Panc1 (cell line): ENCODE measurements around the gene SLC39A7. TPM values are rescaled to one million over a fixed set of nuclear protein-coding genes. Genes with fewer than 3 reads are reported as not detected.

Experiments
- ATAC-seq: fragments of 200-7000 bp; cut with Tn5 transposase; 2 replicates; pipeline ENCODE4 v1.9.1; 2020; ENCODE audit warnings: mild to moderate bottlenecking, moderate library complexity
- BruUV-seq: library from RNA; stranded (reverse); fragments of 400-500 nt; replicated peaks from 2 replicates; lab custom pipeline; 2021; lab: Mats Ljungman, UMichigan
- CTCF ChIA-PET: fragments of 300-600 bp; sonication (Branson Sonifier 250); formaldehyde crosslinking; loops from one replicate; lab custom pipeline; 2022; ENCODE audit warnings: antibody characterized with exemption; lab: Charles Lee
- POLR2A ChIA-PET: fragments of 300-600 bp; sonication (Branson Sonifier 250); formaldehyde crosslinking; loops from one replicate; lab custom pipeline; 2022; ENCODE audit warnings: antibody characterized with exemption; lab: Charles Lee
- DNase-seq: peaks from one replicate; pipeline ENCODE4 v3.0.0-alpha.2; 2010; ENCODE audit warnings: low read depth, low spot score
- H3K27ac ChIP-seq: 2 replicates; pipeline ENCODE4 v1.5.1; 2011; ENCODE audit warnings: mild to moderate bottlenecking, low read length, inconsistent platforms
- H3K27me3 ChIP-seq: fragments of 200-500 bp; sonication (Bioruptor generic); 2 replicates; pipeline ENCODE4 v1.6.0; 2014; ENCODE audit warnings: low read length, inconsistent platforms; ENCODE audit not compliant: control insufficient read depth, insufficient read depth
- H3K36me3 ChIP-seq: fragments of 200-500 bp; sonication (Bioruptor generic); 2 replicates; pipeline ENCODE4 v1.5.1; 2014; ENCODE audit warnings: inconsistent platforms, mild to moderate bottlenecking, low read length, moderate library complexity; ENCODE audit not compliant: control insufficient read depth, insufficient read depth
- H3K4me1 ChIP-seq: 2 replicates; pipeline ENCODE4 v1.5.1; 2011; ENCODE audit warnings: inconsistent platforms, mild to moderate bottlenecking, low read length, moderate library complexity; ENCODE audit not compliant: control insufficient read depth, insufficient read depth
- H3K4me3 ChIP-seq, 2 experiments: 2 replicates each; pipeline ENCODE4 v1.5.1; 2011 to 2012; ENCODE audit warnings: low read depth in 2 of 2, low read length in 2 of 2, mild to moderate bottlenecking in 2 of 2, inconsistent platforms in 1 of 2, moderate library complexity in 1 of 2
- H3K9me3 ChIP-seq: fragments of 200-500 bp; sonication (Bioruptor generic); 2 replicates; pipeline ENCODE4 v1.5.1; 2014; ENCODE audit warnings: low read depth, mild to moderate bottlenecking, inconsistent platforms, low read length, moderate library complexity; ENCODE audit not compliant: control insufficient read depth, insufficient read depth
- POLR2AphosphoS5 ChIP-seq: IDR thresholded peaks from 2 replicates; pipeline ENCODE4 v1.6.1; 2012; ENCODE audit warnings: mild to moderate bottlenecking, low read depth, low read length, moderate library complexity
- SIN3A ChIP-seq: IDR thresholded peaks from 2 replicates; pipeline ENCODE4 v1.6.1; 2012; ENCODE audit warnings: low read depth, mild to moderate bottlenecking, low read length, moderate library complexity, borderline replicate concordance; ENCODE audit not compliant: insufficient read depth
- TCF7L2 ChIP-seq: IDR thresholded peaks from 2 replicates; pipeline ENCODE4 v1.6.1; 2011; ENCODE audit warnings: mild to moderate bottlenecking, low read depth, low read length, inconsistent platforms
- in situ Hi-C: cut with HindIII; loops from 2 replicates; pipeline ENCODE4 v1.10.0; 2016; ENCODE audit warnings: low sequenced_read_pairs, low pct_unique_long_range_greater_than_20kb
- intact Hi-C: fragments of 100-400 bp; cut with micrococcal nuclease; formaldehyde crosslinking; loops from one replicate; pipeline ENCODE4 v1.10.0; 2022; ENCODE audit not compliant: unreplicated experiment
- total RNA-seq: library from RNA; stranded (reverse); gene quantifications from one replicate; pipeline ENCODE4 v1.2.1, GENCODE V29; 2021; ENCODE audit not compliant: unreplicated experiment
- TF ChIP-seq, protein P1 (sequence below): fragments of 450-650 bp; IDR thresholded peaks from 2 replicates; pipeline ENCODE4 v1.5.1; 2017; ENCODE audit warnings: mild to moderate bottlenecking
- TF ChIP-seq, protein P2 (sequence below), 2 experiments: IDR thresholded peaks; 2 replicates each; pipeline ENCODE4 v1.6.1; 2011 to 2012; ENCODE audit warnings: low read depth in 2 of 2, control low read depth in 1 of 2, low read length in 1 of 2, mild to moderate bottlenecking in 1 of 2, moderate library complexity in 1 of 2; ENCODE audit not compliant: insufficient read depth in 1 of 2

SLC39A7 gene
- total RNA-seq, 1 experiment from 2014 or later = 135 TPM

DNA sequence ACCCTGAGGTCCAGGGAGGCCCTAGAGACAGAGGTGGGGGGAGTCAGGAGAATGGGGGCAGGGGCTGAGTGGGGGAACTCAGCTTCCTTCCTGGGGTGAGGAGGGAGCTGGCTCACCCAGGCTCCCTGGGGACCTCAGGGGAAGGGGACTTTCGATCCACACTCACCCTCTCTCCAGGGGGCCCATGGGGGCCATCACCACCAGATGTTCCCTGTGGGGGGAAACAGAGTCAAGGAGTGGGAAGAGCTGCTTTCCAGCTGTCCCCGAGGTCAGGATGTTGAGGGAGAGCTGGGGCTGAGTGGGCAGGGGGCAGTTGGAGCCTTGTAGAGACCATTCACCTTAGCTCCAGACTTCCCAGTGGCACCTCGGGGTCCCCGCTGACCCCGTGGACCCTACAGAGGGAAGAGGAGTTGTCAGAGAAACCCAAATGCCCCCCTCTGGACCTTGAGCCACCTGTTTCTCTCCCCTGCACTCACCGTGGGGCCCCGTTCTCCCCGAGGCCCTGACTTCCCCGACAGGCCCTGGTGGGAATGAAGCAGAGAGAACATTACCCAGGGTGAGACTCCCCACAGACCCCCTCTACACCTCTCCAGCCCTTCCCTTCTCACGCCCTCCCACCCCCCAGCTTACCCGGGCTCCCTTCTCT lies 27.0 kb upstream of the SLC39A7 start:
- no peaks in the 10 kb centered on the region for H3K9me3 ChIP-seq
- in situ Hi-C loops (no loop called here), intact Hi-C loops (loop anchor here (10.0 kb wide), 2 partner anchors 49 to 159 kb away; no protein-coding TSS in a partner anchor)
- H3K27me3 ChIP-seq = no peaks in the 10 kb centered on the region
- DNase-seq (no peak), ATAC-seq (no peak)
- H3K4me3 ChIP-seq = no peak overlapping the region
- H3K27ac ChIP-seq = no peak overlapping the region
- ChIA-PET CTCF (interaction anchor here (0.6 to 0.8 kb wide), 6 partner anchors 24 to 279 kb away, joined by 3 to 6 read pairs (median 4); no protein-coding TSS in a partner anchor), POLR2A (interaction anchor here (0.6 kb wide), 1 partner anchor 25 kb away, joined by 3 read pairs; no protein-coding TSS in a partner anchor)
- TF ChIP-seq, protein P1, sequence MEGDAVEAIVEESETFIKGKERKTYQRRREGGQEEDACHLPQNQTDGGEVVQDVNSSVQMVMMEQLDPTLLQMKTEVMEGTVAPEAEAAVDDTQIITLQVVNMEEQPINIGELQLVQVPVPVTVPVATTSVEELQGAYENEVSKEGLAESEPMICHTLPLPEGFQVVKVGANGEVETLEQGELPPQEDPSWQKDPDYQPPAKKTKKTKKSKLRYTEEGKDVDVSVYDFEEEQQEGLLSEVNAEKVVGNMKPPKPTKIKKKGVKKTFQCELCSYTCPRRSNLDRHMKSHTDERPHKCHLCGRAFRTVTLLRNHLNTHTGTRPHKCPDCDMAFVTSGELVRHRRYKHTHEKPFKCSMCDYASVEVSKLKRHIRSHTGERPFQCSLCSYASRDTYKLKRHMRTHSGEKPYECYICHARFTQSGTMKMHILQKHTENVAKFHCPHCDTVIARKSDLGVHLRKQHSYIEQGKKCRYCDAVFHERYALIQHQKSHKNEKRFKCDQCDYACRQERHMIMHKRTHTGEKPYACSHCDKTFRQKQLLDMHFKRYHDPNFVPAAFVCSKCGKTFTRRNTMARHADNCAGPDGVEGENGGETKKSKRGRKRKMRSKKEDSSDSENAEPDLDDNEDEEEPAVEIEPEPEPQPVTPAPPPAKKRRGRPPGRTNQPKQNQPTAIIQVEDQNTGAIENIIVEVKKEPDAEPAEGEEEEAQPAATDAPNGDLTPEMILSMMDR = no peak
- TF ChIP-seq, protein P2, sequence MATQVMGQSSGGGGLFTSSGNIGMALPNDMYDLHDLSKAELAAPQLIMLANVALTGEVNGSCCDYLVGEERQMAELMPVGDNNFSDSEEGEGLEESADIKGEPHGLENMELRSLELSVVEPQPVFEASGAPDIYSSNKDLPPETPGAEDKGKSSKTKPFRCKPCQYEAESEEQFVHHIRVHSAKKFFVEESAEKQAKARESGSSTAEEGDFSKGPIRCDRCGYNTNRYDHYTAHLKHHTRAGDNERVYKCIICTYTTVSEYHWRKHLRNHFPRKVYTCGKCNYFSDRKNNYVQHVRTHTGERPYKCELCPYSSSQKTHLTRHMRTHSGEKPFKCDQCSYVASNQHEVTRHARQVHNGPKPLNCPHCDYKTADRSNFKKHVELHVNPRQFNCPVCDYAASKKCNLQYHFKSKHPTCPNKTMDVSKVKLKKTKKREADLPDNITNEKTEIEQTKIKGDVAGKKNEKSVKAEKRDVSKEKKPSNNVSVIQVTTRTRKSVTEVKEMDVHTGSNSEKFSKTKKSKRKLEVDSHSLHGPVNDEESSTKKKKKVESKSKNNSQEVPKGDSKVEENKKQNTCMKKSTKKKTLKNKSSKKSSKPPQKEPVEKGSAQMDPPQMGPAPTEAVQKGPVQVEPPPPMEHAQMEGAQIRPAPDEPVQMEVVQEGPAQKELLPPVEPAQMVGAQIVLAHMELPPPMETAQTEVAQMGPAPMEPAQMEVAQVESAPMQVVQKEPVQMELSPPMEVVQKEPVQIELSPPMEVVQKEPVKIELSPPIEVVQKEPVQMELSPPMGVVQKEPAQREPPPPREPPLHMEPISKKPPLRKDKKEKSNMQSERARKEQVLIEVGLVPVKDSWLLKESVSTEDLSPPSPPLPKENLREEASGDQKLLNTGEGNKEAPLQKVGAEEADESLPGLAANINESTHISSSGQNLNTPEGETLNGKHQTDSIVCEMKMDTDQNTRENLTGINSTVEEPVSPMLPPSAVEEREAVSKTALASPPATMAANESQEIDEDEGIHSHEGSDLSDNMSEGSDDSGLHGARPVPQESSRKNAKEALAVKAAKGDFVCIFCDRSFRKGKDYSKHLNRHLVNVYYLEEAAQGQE (IDR thresholded peaks at IDR 0.05; ENCODE audit: insufficient read depth in 1 of 2, low read depth in 2 of 2, low read length in 1 of 2) = no peak
- TF ChIP-seq SIN3A (no peak), POLR2AphosphoS5 (no peak), TCF7L2 (no peak)
- H3K4me1 ChIP-seq = peaks cover 6% of the 10 kb centered on the region
- no TSS peak for BruUV-seq
- H3K36me3 ChIP-seq = no peaks in the 10 kb centered on the region

DNA sequence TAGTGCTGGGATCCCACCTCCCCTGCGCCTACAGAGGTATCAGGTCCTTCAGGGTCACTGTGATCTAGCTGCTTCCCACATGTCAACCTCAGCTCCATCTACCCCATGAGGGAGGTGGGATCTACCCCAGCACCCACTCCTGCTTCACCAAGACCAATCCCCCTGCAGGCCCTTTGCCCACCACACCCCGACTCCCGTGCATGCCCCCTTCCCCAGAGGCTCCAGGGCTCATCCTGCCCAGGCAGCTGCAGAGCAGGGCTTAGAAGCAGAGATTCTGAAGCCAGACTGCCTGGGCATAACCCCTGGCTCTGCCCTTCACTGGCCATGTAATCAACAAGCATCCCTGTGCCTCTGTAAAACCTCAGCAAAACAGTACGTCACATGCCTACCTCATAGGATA lies 25.9 kb upstream of the SLC39A7 start:
- intact Hi-C loops (loop anchor here (10.0 kb wide), 2 partner anchors 50 to 160 kb away; no protein-coding TSS in a partner anchor), in situ Hi-C loops (no loop called here)
- no peak for TF ChIP-seq TCF7L2
- ChIA-PET POLR2A (no interaction called here), CTCF (interaction anchor here (0.6 to 0.7 kb wide), 3 partner anchors 23 to 204 kb away, joined by 3 to 6 read pairs (median 6); no protein-coding TSS in a partner anchor)
- Histone ChIP-seq H3K27ac (no peak overlapping the region), H3K4me1 (peaks cover 6% of the 10 kb centered on the region), H3K27me3 (no peaks in the 10 kb centered on the region), H3K4me3 (no peak overlapping the region), H3K36me3 (no peaks in the 10 kb centered on the region), H3K9me3 (no peaks in the 10 kb centered on the region)
- no peak for ATAC-seq
- DNase-seq = no peak
- no TSS peak for BruUV-seq
